ENCODE measurements around the gene MGLL. TPM values are rescaled to one million over a fixed set of nuclear protein-coding genes. Genes with fewer than 3 reads are reported as not detected.

Gene MGLL
- total RNA-seq, 1 experiment from 2014 or later, result 6.8 TPM

- H3K4me1 ChIP-seq (ENCODE audit: control insufficient read depth in 1 of 2, insufficient read depth in 2 of 2, low read length in 2 of 2), result peaks cover 4 to 51% of the 10 kb centered on the region in 2 experiments
- H3K27ac ChIP-seq (ENCODE audit: low read depth, low read length), result no peak overlapping the region
These were observed 26.1 kb downstream of the MGLL start for GRCh38 chr3:127796045-127796830.

GRCh38 chr3:127794972-127795371, 27.3 kb downstream of the MGLL start:
- no peak overlapping the region for H3K9ac ChIP-seq (ENCODE audit: low read length)
- H3K4me3 ChIP-seq (replicated peaks in 1 of 2; ENCODE audit: low read depth in 1 of 2, low read length in 2 of 2), result no peak overlapping the region
- no peak overlapping the region for H2AFZ ChIP-seq (ENCODE audit: low read depth, low read length, poor library complexity, severe bottlenecking)
- RAD21 ChIA-PET (ENCODE audit: low non-redundant PET in 1 of 2, low total read pairs in 2 of 2, uncharacterized antibody in 2 of 2, unreplicated experiment in 2 of 2), result no interaction called here
- H3K36me3 ChIP-seq (ENCODE audit: control insufficient read depth in 1 of 2, insufficient read depth in 2 of 2, low read length in 2 of 2), result no peaks in the 10 kb centered on the region
- intact Hi-C loops (cut with micrococcal nuclease), result no loop called here
- no peak for TF ChIP-seq TCF7L2 (IDR thresholded peaks at IDR 0.05; ENCODE audit: borderline replicate concordance, extremely low read depth, insufficient read depth, insufficient read length)
- TF ChIP-seq POLR2AphosphoS5 (IDR thresholded peaks at IDR 0.05; ENCODE audit: low read depth, low read length), result no peak
- TF ChIP-seq POLR2A (IDR thresholded peaks at IDR 0.05; ENCODE audit: borderline replicate concordance, extremely low read depth, insufficient read depth, insufficient read length), result no peak
- no peak for TF ChIP-seq EZH2 (IDR thresholded peaks at IDR 0.05)
- TF ChIP-seq RAD21 (IDR thresholded peaks at IDR 0.05; ENCODE audit: low read depth), result no peak
- TF ChIP-seq ELF1 (IDR thresholded peaks at IDR 0.05; ENCODE audit: borderline replicate concordance, low read depth), result no peak
- no peak for TF ChIP-seq ZFX (IDR thresholded peaks at IDR 0.05)
- no peak for TF ChIP-seq SIN3A (IDR thresholded peaks at IDR 0.05; ENCODE audit: low read depth)
- no peak for TF ChIP-seq SRF (IDR thresholded peaks at IDR 0.05; ENCODE audit: low read depth)
- TF ChIP-seq YY1 (IDR thresholded peaks at IDR 0.05; ENCODE audit: extremely low read depth, insufficient replicate concordance, low read depth, low read length), result no peak
- TF ChIP-seq, protein P1, sequence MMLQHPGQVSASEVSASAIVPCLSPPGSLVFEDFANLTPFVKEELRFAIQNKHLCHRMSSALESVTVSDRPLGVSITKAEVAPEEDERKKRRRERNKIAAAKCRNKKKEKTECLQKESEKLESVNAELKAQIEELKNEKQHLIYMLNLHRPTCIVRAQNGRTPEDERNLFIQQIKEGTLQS (IDR thresholded peaks at IDR 0.05), result no peak
- TF ChIP-seq, protein P2, sequence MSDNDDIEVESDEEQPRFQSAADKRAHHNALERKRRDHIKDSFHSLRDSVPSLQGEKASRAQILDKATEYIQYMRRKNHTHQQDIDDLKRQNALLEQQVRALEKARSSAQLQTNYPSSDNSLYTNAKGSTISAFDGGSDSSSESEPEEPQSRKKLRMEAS (IDR thresholded peaks at IDR 0.05), result no peak
- no peak for TF ChIP-seq EZH2phosphoT487 (IDR thresholded peaks at IDR 0.05; ENCODE audit: borderline replicate concordance)
- TF ChIP-seq, protein P3, sequence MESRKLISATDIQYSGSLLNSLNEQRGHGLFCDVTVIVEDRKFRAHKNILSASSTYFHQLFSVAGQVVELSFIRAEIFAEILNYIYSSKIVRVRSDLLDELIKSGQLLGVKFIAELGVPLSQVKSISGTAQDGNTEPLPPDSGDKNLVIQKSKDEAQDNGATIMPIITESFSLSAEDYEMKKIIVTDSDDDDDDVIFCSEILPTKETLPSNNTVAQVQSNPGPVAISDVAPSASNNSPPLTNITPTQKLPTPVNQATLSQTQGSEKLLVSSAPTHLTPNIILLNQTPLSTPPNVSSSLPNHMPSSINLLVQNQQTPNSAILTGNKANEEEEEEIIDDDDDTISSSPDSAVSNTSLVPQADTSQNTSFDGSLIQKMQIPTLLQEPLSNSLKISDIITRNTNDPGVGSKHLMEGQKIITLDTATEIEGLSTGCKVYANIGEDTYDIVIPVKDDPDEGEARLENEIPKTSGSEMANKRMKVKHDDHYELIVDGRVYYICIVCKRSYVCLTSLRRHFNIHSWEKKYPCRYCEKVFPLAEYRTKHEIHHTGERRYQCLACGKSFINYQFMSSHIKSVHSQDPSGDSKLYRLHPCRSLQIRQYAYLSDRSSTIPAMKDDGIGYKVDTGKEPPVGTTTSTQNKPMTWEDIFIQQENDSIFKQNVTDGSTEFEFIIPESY (IDR thresholded peaks at IDR 0.05; ENCODE audit: extremely low read depth, insufficient replicate concordance, low read length), result no peak
- H3K27ac ChIP-seq (ENCODE audit: low read depth, low read length), result no peak overlapping the region
- H3K27me3 ChIP-seq (ENCODE audit: insufficient read depth, low read length), result no peaks in the 10 kb centered on the region
- no peaks in the 10 kb centered on the region for H3K9me2 ChIP-seq (ENCODE audit: insufficient read depth)
- no peaks in the 10 kb centered on the region for H3K79me2 ChIP-seq (ENCODE audit: insufficient read depth, low read length)
- peaks cover 4 to 53% of the 10 kb centered on the region in 2 experiments for H3K4me1 ChIP-seq (ENCODE audit: control insufficient read depth in 1 of 2, insufficient read depth in 2 of 2, low read length in 2 of 2)
- no peak overlapping the region for H3K4me2 ChIP-seq (ENCODE audit: low read length)
- POLR2A ChIA-PET, result no interaction called here
- CTCF ChIA-PET, result no interaction called here
- ATAC-seq, result no peak
- no peaks in the 10 kb centered on the region for H4K20me1 ChIP-seq (ENCODE audit: insufficient read depth)
- no peak for DNase-seq (ENCODE audit: low read depth, low spot score)
- no TSS peak for BruUV-seq (replicated peaks)
- no peaks in the 10 kb centered on the region for H3K9me3 ChIP-seq (ENCODE audit: control insufficient read depth in 1 of 2, insufficient read depth in 1 of 2, low read depth in 1 of 2, low read length in 2 of 2)

More at GRCh38 chr3:127796045-127796830, 26.1 kb downstream of the MGLL start:
- no peaks in the 10 kb centered on the region for H3K9me2 ChIP-seq (ENCODE audit: insufficient read depth)
- no peak overlapping the region for H2AFZ ChIP-seq (ENCODE audit: low read depth, low read length, poor library complexity, severe bottlenecking)
- no peaks in the 10 kb centered on the region for H3K9me3 ChIP-seq (ENCODE audit: control insufficient read depth in 1 of 2, insufficient read depth in 1 of 2, low read depth in 1 of 2, low read length in 2 of 2)
- CTCF ChIA-PET, result no interaction called here
- POLR2A ChIA-PET, result no interaction called here
- H3K4me3 ChIP-seq (replicated peaks in 1 of 2; ENCODE audit: low read depth in 1 of 2, low read length in 2 of 2), result no peak overlapping the region
- TF ChIP-seq CBX3 (IDR thresholded peaks at IDR 0.05; ENCODE audit: low read depth), result no peak
- TF ChIP-seq TCF7L2 (IDR thresholded peaks at IDR 0.05; ENCODE audit: borderline replicate concordance, extremely low read depth, insufficient read depth, insufficient read length), result no peak
- no peak for TF ChIP-seq ZNF274 (IDR thresholded peaks at IDR 0.05; ENCODE audit: low read depth, low read length)
- TF ChIP-seq JUND (IDR thresholded peaks at IDR 0.05), result no peak
- intact Hi-C loops (cut with micrococcal nuclease), result no loop called here
- no peaks in the 10 kb centered on the region for H3K27me3 ChIP-seq (ENCODE audit: insufficient read depth, low read length)
- no peaks in the 10 kb centered on the region for H4K20me1 ChIP-seq (ENCODE audit: insufficient read depth)
- ATAC-seq, result no peak
- DNase-seq (ENCODE audit: low read depth, low spot score), result no peak
- BruUV-seq (replicated peaks), result no TSS peak
- no peaks in the 10 kb centered on the region for H3K79me2 ChIP-seq (ENCODE audit: insufficient read depth, low read length)
- no peak overlapping the region for H3K9ac ChIP-seq (ENCODE audit: low read length)
- no peaks in the 10 kb centered on the region for H3K36me3 ChIP-seq (ENCODE audit: control insufficient read depth in 1 of 2, insufficient read depth in 2 of 2, low read length in 2 of 2)
- RAD21 ChIA-PET (ENCODE audit: low non-redundant PET in 1 of 2, low total read pairs in 2 of 2, uncharacterized antibody in 2 of 2, unreplicated experiment in 2 of 2), result no interaction called here
- H3K4me2 ChIP-seq (ENCODE audit: low read length), result no peak overlapping the region
